GM18519 (cell line): ENCODE measurements around the gene INPP5A.
"Not testable (repeated sequence)": the region's sequence is repeated elsewhere in the genome, so short reads cannot be mapped to it uniquely, and the experiment has no call there.

Experiments
- ATAC-seq: cut with Tn5 transposase; IDR thresholded peaks from one replicate; pipeline ENCODE4 v1.9.1; 2021; ENCODE audit warnings: mild to moderate bottlenecking, moderate library complexity; ENCODE audit not compliant: unreplicated experiment, low FRiP score

The INPP5A gene

DNA sequence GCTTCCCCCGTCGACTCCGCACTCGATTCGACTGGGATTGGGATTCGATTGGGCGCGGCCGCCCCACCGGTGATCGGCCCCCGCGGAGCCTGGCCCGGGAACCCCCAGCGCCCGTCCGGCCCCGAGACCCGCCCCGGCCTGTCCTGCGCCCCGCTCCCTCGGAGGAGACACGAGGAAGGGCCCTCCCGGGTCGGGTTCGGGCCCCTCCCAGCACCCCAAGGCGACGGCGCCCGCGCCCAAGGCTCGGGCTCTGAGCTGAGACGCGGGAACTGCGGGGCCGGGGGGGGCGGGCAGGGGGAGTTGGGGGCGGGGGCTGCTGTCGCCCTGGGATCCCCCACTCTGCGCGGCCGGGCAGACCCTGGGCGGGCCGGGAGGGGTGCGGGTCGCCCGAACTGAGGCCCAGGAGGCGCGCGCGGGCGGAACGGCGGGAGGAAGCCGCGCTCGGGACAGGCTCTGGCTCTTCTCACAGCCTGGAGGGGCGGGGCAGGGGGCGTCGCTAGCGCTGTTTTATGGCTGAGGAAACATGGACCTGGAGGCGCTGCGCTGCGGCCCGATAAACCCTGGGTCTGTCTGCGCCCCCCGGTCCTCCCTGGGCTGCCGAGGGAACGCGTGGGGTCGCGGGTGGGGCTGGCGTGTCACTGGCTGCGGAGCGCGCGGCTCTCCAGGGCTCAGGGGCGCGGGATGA is 250.1 kb downstream of the INPP5A start:
- no peak for ATAC-seq

DNA sequence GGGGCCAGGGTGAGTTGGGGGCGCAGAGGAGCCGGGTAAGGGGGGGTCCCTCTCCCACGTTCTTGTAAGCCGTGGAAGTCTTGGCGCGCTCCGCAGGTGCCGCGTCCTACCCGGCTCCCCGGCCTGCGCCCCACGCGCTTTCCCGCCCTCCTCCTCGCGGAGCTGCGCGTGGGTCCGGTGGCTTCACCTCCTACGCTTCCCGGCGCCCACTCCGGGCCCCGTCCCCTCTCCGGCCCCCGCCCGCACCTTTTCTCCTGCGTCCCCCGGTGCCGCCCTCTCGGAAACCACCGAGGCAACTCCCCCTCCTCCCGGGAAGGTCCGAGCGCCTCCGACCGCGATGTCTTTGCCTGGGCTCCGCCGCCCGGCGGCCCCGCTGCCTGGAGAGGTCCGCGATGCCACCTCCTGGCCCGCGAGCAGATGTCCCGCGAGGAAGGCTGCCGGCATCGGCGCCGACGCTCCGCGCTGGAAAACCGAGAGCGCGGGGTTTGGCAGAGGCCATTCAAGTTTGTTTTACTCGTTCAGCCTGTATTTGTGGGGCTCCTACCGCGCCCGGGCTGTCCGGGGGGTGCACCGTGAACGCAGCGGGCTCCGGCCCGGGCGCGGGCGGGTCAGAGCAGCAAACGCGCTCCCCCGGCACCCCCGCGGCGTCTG is 250.7 kb downstream of the INPP5A start:
- ATAC-seq = no peak

DNA sequence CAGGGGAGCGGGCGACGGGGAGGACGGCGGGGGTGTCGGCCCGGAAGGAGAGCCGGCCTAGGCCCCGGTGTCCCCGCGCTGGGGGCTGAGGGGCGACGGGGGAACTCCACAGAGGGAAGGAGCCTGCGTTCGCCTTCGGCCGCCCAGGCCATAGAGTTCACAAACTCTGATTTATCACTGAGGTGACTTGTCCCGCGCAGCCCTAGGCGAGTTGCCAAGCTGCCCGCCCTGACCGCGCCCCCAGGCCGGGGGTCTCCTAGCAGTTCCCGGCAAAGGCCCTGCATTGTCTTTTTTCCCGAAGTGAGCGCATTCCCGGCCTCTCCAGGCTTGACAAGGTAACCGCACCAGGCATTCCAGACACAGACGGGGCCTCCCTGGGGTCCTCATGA is 251.2 kb downstream of the INPP5A start:
- ATAC-seq = no peak

DNA sequence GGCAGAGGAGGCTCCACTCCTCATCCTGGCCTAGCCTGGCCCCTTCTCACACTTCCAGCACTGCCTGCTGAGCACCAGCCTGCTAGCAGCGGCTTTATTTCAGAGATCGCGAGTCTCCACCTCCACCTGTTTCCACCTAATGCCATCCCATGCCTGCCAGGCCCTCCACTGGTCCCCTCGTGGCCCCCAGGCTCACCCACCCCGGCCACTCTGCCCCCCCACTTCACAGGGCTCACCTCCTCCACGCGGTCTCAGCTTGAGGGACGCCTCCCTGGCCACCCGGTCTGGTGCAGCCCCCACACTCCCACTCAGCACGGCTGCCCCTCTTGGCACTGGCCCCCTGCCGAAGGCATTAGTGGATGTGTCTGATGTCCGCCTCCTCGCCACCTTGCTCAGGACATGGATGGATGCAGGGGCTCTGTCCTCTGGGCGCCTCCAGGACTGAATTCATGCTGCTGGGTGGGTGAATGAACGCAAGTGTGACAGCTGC is 252.1 kb downstream of the INPP5A start:
- no peak for ATAC-seq

DNA sequence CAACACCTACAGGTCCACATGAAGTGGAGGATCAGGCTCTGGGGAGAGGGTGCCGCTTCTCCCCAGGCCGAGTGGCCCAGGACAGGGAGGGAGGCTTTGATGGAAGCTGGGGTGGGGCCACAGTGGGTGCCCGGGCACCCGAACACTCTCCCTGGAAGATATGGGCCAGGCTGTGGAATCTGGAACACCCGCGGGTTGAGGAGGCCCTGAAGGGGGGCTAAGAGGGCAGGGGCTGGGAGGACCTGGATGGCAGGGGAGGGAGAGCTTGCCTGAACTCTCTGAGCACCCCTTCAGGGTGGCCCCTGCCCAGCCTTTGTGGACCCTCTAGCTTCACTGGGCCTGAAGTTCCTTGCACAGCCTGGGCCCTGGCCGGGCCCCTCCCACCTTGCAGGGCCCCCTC is 252.9 kb downstream of the INPP5A start:
- ATAC-seq = no peak

DNA sequence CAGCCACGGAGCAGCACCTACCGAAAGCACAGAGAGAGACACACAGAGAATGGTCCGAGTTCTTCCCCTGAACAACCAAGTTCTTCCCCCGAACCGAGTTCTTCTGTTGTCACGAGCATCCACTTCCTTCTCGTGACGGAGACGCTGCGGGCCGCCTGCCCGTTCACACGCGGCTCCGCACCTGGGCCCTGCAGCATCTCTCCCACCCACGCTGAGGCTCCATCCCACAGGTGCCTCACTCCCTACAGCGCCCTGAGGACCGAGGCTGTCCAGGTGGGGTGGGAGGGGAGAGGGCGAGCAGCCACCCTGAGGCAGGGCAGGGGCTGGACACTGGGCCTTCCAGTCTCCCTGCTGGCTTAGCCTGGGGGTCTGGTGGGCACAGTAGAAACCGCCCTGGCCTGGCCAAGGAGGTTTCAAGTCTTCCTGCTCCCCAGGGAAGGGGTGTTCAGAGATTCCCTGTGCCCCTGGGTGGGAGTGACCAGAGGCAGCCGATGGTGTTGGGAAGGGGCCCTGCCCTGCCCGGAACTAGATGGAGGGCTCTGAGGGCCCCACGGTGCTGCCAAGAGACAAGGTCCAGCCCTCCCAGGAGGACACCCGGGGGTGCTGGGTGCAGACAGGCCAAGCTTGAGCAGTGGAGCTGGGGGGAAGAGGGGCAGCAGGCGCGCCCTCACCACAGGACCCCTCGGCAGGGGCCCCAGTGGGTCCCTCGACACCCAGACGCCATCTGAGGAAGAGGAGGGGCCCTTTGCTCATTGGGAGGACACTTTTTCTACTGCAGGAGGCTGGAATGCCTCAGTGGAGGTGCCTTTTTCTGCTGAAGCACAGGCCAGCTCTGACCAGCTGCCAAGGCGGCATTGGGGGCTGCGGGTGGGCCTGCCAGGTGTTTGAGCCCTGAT is 253.6 kb downstream of the INPP5A start:
- no peak for ATAC-seq

DNA sequence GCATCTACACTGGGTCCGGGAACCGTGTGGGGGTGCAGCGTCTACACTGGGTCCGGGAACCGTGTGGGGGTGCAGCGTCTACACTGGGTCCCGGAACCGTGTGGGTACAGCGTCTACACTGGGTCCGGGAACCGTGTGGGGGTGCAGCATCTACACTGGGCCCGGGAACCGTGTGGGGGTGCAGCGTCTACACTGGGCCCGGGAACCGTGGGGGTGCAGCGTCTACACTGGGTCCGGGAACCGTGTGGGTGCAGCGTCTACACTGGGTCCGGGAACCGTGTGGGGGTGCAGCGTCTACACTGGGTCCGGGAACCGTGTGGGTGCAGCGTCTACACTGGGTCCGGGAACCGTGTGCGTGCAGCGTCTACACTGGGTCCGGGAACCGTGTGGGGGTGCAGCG is 254.5 kb downstream of the INPP5A start:
- not testable (repeated sequence) for ATAC-seq

DNA sequence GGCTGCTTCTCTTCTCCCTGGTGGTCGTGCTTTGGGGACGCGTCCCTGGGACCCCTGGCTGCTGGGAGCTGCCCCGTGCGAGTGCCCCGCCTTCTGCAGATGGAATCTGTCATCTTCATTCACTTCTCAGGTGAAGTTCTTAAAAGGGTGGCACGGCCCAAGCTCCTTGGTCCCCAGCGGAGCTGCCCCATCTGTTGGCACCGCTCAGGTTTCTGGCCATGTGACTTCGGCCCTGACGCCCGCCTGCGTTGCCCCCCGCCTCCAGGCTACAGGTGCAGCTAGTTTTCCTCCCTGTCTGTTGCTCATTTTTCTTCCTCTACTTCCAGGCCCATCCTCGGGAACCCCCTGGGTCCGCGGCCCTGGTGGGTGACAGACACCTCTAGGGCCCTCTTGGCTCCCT is 255.2 kb downstream of the INPP5A start:
- ATAC-seq = no peak

DNA sequence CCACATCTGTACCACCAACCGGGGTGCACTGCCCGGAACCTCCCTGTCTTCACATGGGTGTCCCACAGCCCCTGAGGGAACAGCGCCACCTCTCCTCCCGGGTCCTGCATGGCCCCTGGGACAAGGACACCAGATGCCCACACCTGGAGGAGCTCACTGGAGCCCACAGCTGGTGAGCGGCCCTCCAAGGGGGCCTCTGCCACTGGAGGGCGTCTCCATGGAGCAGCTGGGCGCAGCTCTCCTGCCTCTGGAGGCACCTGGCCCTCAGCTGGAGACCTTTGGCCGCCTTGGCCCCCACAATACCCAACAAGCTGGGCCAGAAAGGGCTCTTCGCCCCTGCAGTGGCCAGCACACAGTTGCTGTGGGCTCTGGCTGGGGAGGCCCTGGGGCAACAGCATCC is 255.6 kb downstream of the INPP5A start:
- ATAC-seq = no peak

DNA sequence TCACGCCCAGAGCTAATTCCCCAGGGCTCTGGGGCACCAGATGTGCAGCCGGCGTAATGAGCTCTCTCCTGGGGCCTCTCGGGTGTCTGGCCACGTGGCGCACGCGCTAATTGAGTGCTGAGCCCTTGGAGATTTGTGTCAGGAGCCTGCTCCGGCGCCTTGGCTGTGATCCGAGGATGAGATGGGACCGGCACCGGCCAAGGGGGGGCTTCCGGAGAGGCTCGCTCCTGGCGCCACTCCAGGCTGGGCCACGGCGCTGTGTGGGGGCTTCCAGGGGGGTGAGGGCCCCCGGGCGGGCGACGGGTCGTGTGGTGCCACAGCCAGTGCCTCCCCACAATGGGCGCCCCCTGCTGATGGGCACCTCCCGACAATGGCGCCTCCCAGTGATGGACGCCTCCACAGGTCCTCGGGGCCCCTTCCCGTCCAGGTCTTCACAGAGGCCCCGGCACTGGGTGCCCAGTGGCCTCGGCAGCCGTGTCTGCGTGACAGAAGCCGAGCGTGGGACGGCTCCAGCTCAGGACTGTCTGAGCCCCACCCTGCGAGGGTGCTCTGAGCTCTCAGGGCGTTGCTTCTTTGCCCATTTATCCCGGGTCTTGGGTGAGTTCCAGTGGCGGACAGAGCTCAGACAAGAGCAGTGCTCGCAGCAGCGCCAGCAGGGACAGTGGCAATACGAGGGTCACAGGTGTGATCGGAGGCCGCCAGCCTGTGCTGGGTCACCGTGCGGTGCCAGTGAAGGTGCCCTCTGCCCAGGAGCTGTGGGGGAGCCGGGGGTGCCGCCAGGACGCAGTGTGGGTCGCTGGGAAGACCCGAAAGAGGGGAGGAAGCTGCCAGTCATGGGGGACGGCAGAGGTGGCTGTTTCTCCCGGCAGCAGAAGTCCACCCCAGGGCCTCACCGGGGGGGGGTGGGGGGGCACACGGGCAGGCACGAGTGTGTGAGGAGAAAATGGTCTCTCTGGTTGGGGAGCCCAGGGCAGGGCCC is 256.6 kb downstream of the INPP5A start:
- ATAC-seq = no peak

DNA sequence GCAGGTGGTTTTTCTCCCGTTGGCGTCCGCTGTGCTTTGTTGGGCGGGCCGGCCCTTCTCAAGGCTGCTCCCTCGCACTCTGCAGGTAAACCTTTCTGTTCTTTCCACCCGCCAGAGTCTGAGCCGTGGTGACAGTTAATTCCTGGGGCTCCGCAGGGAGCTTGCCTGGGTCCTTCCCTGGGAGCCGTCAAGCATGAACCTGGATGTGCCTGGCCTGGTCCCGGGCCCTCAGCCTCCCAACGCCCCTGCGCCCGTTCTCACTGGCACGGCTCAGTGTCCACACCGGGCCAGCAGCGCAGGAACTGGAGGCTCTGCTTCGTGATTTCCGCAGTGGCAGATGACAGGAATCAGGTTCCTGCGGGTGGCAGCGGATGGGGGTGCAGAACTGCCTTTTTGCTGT is 259.3 kb downstream of the INPP5A start:
- no peak for ATAC-seq

DNA sequence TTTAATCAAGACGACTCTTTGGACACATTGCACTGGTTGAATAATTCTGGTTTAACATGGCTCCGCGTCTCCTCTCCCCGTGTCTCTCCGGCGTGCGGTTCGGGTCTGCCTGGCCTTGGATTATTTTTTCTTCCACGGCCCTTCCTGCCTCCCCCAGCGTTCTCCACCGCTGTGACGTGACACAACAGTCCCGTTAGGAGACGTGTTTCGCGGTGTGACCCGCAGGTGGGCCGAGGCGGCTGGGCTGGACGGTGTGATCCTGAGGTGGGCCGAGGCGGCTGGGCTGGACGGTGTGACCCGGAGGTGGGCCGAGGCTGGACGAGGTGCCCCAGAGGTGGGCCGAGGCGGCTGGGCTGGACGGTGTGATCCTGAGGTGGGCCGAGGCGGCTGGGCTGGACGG is 260.4 kb downstream of the INPP5A start:
- not testable (repeated sequence) for ATAC-seq

DNA sequence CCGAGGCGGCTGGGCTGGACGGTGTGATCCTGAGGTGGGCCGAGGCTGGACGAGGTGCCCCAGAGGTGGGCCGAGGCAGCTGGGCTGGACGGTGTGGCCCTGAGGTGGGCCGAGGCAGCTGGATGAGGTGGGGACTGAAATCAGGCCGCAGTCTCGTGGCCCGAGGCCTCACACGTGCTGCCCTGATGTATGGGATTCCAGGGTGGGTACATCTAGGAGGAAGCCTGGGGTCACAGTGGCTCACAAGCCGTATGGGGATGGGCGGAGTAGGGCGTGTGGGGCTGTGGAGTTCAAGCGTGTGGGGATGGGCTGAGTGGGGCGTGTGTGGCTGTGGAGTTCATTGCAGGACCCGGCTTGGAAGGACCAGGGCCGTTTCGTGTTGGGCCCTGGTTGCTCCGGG is 260.8 kb downstream of the INPP5A start:
- no peak for ATAC-seq

DNA sequence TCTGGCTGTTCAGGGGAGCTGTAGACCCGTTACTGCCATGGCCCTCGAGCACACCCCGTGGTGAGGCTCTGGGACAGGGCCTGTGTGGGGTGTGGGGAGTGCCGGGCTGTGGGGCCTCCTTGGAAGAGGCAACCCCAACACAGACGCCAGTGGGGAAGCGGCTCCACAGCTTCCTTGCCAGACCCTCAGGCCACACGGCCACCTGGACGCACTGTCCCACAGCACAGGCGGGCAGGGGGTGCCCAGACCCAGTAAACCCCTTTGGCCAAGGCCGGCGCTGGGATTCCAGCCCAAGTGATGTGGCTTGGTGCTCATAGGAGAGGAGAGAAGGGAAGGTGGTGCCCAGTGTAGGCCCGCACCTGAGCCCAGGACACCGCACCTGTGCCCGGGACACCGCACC is 261.3 kb downstream of the INPP5A start:
- ATAC-seq = no peak

DNA sequence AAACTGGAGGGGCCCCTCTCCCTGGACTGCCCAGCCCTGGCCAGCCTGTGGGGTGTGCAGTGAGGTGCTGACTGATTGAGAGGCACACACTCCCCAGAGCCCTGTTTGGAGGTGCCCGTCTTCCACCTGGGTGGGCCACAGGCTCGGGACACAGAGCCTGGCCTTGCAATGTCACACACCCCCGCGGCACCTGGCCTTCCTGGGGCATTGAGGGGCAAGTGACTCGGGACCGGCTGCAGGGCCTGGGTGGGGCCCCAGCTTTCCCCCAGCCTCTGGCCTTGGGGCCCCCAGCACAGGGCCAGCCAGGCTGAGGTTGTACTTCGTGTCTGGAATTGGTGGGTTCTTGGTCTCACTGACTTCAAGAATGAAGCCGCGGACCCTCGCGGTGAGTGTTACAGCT is 262.3 kb downstream of the INPP5A start:
- ATAC-seq = no peak

DNA sequence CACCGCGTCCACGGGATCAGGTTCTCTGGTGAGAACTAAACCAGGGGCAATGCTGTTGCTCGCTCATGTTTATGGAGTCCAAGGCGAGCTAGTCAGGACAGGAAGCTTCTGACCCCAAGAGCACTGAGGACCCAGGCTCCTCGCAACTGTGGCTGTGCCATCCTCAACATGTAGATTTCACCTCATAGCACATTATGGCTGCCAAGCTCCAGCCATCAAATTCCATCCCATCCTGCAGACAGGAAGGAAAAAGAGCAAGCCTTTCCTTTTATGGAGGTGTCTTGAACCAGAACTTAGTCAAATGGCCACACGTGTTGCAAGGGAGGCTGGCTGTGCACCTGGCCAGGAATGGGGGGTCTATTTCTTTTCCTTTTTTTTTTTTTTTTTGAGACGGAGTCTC is 264.5 kb downstream of the INPP5A start:
- no peak for ATAC-seq

DNA sequence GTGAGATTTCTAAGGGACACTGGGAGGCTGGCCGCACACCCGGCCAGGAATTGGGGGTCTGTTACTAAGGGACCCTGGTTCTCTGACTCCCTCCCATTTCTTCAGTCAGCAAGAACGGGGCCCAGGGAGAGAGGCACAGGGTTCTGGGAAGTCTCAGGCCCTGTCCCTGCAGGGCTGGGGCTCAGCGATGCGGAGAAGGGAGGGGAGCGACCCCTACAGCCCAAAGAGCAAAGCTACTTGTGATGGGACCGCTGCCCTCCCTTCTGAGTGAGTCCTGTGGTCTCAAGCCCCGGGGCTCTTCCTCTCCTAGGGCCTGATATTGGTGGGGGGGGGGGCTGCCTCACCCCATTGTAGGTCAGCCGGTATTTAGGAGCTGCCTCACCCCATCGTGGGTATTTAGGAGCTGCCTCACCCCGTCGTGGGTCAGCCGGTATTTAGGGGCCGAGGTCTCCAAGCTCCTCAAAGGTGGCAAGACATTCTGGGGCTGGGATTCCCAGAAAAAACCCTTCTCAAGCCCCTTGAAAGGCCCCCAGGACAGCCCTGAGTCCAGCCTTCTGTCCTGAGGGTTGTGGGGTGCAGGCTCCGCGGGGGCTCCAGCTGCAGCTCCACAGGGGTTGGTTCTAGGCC is 265.2 kb downstream of the INPP5A start:
- no peak for ATAC-seq

DNA sequence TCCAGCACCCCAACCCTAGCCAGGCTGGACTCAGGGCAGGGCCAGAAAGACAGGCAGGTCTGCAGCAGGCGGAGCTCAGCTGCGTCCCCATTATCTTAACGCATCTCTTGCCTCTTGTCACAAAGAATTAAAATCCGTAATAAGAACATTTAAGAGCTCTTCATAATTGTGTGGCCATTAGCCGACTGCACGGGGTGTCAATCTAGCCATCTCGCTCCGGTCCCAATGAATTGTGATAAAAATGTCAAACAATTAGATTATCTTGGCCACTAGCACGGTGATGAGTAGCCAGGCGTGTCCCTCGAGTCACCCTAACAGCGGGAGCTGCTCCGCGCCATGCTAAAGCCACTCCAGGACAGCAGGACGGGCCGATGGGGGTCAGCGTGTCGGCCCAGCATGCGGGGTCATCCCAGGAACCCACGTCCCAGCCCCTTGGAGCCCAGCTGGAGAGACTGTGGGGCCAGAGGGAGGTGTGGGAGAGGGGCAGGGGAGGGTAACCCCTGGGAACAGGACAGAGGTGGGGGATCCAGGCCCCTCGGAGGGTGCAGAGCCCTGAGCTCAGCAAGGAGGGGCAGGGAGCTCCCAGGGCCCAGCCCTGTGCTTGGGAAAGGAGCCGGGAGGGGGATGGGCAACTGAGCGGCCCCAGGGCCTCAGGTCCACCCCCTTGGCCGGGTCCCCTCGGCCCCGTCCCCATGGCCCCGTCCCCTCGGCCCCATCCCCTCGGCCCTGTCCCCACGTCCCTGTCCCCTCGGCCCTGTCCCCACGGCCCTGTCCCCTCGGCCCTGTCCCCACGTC is 266.0 kb downstream of the INPP5A start:
- ATAC-seq = no peak

DNA sequence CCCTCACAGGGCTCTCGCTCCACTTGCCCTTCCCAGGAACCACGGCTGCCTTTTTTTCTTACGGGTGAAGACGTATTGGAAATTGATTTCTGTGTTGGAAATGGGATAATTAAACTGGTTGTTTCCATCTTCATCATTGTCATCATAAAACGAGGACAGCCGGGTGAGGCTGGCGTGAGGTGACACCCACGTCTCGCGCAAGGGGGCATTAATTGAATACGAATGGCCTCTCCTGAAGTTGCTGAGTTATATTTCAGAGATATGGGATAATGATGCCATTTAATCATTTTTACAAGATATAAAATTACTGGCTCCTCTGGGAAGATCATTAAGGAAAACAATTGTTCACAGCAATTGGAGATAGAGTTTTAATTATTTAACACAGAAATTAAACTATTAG is 266.7 kb downstream of the INPP5A start:
- no peak for ATAC-seq
